CD4-positive, alpha-beta T cell treated with Interleukin-10 for 1 hour (primary cell): ENCODE data around the gene METTL24.
"Not testable (repeated sequence)": the region's sequence is repeated elsewhere in the genome, so short reads cannot be mapped to it uniquely, and the experiment has no call there.

Source experiments
- DNase-seq: peaks from one replicate; pipeline ENCODE4 v3.0.0-alpha.2; 2020

Gene METTL24

DNA sequence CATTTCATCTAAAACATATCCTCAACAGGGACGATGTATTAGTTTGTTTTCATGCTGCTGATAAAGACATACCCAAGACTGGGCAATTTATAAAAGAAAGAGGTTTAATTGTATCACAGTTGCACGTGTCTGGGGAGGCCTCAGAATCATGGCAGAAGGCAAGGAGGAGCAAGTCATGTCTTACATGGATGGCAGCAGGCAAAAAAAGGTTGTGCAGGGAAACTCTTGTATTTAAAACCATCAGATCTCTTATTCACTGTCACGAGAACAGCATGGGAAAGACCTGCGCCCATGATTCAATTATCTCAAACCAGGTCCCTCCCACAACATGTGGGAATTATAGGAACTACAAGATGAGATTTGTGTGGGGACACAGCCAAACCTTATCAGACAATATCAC, 48.7 kb downstream of the METTL24 start:
- not testable (repeated sequence) for DNase-seq

DNA sequence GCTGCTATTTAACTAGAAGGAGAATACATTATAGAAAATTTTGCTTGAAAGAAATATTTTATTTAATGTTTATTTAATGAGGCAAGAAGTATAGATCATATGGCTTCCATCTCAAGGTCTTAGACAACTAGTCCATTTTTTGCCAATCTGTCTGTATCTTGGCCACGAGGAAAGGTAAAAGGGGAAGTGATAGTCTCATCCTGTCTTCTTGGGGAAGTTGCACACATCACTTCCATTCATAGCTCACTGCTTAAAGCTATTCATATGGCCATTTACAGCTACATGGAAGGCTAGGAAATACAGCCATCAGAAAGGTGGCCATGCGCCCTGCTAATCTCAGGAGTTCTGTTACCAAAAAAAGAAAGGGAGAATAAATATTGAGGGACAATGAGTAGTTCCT, 50.8 kb downstream of the METTL24 start:
- DNase-seq: no peak

DNA sequence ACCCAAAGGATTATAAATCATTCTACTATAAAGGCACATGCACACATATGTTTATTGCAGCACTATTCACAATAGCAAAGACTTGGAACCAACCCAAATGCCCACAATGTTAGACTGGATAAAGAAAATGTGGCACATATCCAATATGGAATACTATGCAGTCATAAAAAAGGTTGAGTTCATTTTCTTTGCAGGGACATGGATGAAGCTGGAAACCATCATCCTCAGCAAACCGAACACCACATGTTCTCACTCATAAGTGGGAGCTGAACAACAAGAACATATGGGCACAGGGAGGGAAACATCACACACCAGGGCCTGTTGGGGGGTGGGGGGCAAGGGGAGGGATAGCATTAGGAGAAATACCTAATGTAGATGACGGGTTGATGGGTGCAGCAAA, 52.3 kb downstream of the METTL24 start:
- DNase-seq: not testable (repeated sequence)

DNA sequence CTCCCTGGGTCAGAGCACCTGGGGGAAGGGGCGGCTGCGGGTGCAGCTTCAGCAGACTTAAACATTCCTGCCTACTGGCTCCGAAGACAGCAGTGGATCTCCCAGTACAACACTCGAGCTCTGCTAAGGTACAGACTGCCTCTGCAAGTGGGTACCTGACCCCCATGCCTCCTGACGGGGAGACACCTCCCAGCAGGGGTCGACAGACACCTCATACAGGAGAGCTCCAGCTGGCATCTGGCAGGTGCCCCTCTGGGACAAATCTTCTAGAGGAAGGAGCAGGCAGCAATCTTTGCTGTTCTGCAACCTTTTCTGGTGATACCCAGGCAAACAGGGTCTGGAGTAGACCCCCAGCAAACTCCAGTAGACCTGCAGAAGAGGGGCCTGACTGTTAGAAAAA, 54.5 kb downstream of the METTL24 start:
- DNase-seq: not testable (repeated sequence)

- DNase-seq: peak; percentile 1
Observed at GRCh38 chr6:110298916-110299315, 59.2 kb downstream of the METTL24 start.

- DNase-seq: no peak
Observed at GRCh38 chr6:110298411-110298810, 59.7 kb downstream of the METTL24 start.

DNA sequence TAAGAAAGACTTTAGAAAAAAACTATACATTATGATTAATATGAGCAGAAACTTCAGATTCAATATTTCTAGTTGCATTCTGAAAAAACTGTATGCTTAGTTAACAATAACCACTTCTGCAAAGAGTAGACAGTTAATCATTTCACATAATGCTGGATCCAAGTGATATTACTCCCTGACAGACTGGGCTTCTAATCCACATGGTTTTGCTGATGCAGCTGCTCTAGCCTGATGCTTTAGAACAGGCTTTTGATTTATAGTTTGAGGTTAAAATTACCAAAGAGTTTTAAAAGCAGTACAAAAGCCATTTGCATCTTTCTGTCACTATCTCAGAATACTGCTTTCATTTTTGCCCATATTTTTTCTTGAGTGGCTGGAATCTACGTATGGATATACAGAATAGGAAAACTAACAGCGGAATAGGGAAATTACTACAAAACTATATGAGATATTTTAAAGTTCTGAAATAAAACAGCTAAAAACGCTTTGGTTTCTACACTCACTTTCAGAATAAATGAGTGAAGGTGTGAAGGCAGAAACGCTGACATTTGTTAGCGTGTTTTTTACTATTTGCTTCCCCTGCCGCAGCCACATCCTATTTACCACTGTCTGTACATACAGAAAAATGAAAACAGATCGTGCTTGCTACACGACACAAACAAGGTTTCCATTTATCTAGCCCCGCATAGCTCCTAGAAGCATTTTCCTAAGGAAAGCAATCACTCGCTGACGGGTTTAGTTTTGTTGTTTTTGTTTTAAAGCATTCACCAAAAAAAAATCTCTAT, 61.7 kb downstream of the METTL24 start:
- no peak for DNase-seq

- DNase-seq: no peak
Observed at GRCh38 chr6:110295451-110296165, 62.5 kb downstream of the METTL24 start.

GRCh38 chr6:110287462-110288341, 70.4 kb downstream of the METTL24 start:
- no peak for DNase-seq

GRCh38 chr6:110285306-110286060, 72.7 kb downstream of the METTL24 start:
- DNase-seq: no peak

- no peak for DNase-seq
Observed at GRCh38 chr6:110284855-110285254, 73.3 kb downstream of the METTL24 start.

DNA sequence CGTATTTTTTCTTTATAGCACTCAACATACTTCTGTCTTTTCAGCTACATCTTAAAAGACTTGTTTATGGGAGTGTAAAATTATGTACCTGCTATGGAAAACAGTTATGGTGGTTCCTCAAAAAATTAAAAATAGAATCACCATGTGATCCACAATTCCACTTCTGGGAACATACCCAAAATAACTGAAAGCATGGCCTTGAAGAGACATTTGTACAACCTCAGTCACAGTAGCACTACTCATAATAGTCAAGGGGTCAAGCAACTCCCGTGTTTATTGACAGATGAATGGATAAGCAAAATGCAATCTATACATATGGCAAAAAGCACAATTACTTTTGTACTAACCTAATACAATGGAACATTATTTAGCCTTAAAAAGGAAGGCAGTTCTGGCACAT, 74.5 kb downstream of the METTL24 start:
- DNase-seq: no peak

GRCh38 chr6:110282412-110282811, 75.7 kb downstream of the METTL24 start:
- DNase-seq: no peak

- no peak for DNase-seq
Observed at GRCh38 chr6:110277100-110277665, 81.0 kb downstream of the METTL24 start.

DNA sequence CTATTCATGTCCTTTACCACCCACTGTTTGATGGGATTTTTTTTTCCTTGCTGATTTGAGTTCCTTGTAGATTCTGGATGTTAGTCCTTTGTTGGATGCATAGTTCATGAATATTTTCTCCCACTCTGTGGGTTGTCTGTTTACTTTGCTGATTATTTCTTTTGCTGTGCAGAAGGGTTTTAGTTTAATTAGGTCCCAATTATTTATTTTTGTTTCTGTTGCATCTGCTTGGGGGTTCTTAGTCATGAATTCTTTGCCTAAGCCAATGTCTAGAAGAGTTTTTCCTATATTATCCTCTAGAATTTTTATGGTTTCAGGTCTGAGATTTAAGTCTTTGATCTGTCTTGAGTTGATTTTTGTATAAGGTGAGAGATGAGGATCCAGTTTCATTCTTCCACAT, 85.4 kb downstream of the METTL24 start:
- not testable (repeated sequence) for DNase-seq

DNA sequence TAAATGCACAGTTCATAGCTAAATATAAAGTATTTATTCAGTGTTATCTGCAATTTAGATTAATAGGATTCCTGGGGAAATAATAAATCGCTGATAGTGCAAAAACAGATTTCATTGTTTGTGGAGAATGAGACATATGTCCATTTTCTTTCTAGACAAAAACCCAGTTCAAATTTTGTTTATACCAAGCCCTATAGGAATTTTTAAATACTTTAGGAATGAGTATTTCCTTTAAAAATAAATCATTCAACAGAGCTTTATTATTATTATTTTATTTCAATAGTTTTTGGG, 86.5 kb downstream of the METTL24 start:
- no peak for DNase-seq

DNA sequence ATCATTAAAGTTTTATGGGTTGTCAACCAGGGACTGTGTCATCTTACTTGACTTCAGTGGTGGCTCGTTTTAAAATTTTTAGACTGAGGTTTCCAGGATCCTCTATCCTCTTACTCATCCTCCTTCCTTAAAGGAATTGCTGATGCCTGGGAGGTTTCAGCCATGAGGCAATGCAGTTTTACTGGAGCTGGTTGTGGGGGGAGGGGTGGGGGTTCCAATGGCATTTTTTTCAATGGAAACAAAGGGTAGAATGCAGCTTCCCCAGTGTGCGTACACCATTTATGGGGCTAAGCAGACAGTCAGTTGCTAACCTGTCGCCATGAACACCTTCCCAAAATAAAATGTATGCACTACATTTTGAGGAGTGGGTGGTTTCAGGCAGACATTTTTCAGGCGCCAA, 88.0 kb downstream of the METTL24 start:
- DNase-seq: no peak

GRCh38 chr6:110269623-110270022, 88.5 kb downstream of the METTL24 start:
- no peak for DNase-seq

- no peak for DNase-seq
Observed at GRCh38 chr6:110266996-110267395, 91.2 kb downstream of the METTL24 start.

- no peak for DNase-seq
Observed at GRCh38 chr6:110265273-110265672, 92.9 kb downstream of the METTL24 start.

DNA sequence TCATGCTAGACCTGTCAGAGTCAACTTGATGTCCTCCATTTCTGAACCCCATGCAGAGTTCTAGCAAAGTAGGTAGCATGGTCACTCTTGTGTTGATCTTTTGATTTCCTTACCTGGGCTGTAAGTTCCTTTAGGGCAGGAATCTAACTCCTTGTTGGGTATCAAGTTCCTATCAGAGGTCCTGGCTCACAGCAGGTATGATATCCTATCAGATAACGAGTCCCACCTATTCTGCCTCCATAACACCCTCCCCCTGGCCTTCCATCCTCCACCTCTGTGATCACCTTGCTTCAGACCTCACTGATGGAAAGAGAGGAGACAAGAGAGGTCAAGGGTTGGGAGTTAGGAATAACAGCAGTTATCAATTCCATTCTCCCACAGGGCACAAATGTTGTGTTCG, 101.8 kb downstream of the METTL24 start:
- no peak for DNase-seq

- DNase-seq: no peak
Observed at GRCh38 chr6:110255211-110255750, 102.9 kb downstream of the METTL24 start.
